OCI-LY7 (cell line): ENCODE results near the gene BIRC2. TPM values are rescaled to one million over a fixed set of nuclear protein-coding genes. Genes with fewer than 3 reads are reported as not detected.

Source experiments
- BruUV-seq: library from RNA; stranded (reverse); fragments of 400-500 nt; replicated peaks from 2 replicates; lab custom pipeline; 2021; lab: Mats Ljungman, UMichigan
- CTCF ChIA-PET: fragments of 300-600 bp; sonication (Branson Sonifier 250); formaldehyde crosslinking; loops from one replicate; lab custom pipeline; 2022; ENCODE audit warnings: antibody characterized with exemption; ENCODE audit not compliant: unreplicated experiment; lab: Charles Lee
- POLR2A ChIA-PET: fragments of 300-600 bp; sonication (Branson Sonifier 250); formaldehyde crosslinking; loops from one replicate; lab custom pipeline; 2022; ENCODE audit warnings: antibody characterized with exemption; lab: Charles Lee
- DNase-seq: peaks from one replicate; pipeline ENCODE4 v3.0.0-alpha.2; 2015; ENCODE audit warnings: low spot score
- H2AFZ ChIP-seq: fragments of 200-600 bp; sonication (generic), shearing (Covaris generic); 2 replicates; pipeline ENCODE4 v1.6.1; 2014; ENCODE audit warnings: mild to moderate bottlenecking, antibody characterized with exemption, low read length, moderate library complexity
- H3K27ac ChIP-seq: fragments of 200-600 bp; sonication (generic); 2 replicates; pipeline ENCODE4 v1.5.1; 2014; ENCODE audit warnings: mixed run types, low read depth, mild to moderate bottlenecking, moderate library complexity, low read length, inconsistent platforms; ENCODE audit not compliant: poor library complexity, severe bottlenecking
- H3K36me3 ChIP-seq: fragments of 200-600 bp; sonication (generic); 2 replicates; pipeline ENCODE4 v1.6.1; 2014; ENCODE audit warnings: mild to moderate bottlenecking, antibody characterized with exemption, low read length, moderate library complexity, mixed read lengths; ENCODE audit not compliant: insufficient read depth
- H3K4me1 ChIP-seq: fragments of 200-600 bp; sonication (generic); 2 replicates; pipeline ENCODE4 v1.5.1; 2014; ENCODE audit warnings: mild to moderate bottlenecking, low read length; ENCODE audit not compliant: insufficient read depth, poor library complexity, severe bottlenecking
- H3K4me2 ChIP-seq: fragments of 200-600 bp; sonication (generic); 2 replicates; pipeline ENCODE4 v1.6.1; 2014; ENCODE audit warnings: mild to moderate bottlenecking, low read length
- H3K4me3 ChIP-seq: fragments of 200-600 bp; sonication (generic); 2 replicates; pipeline ENCODE4 v1.5.1; 2014; ENCODE audit warnings: mild to moderate bottlenecking, low read depth, low read length; ENCODE audit not compliant: poor library complexity, severe bottlenecking
- H3K79me2 ChIP-seq: fragments of 200-600 bp; sonication (generic); 2 replicates; pipeline ENCODE4 v1.6.1; 2016; ENCODE audit warnings: low read depth, mild to moderate bottlenecking, low read length, moderate library complexity, mixed read lengths; ENCODE audit not compliant: insufficient read depth
- H3K9me2 ChIP-seq: fragments of 200-600 bp; sonication (generic); 2 replicates; pipeline ENCODE4 v1.6.1; 2016; ENCODE audit warnings: mild to moderate bottlenecking, low read length, mixed read lengths; ENCODE audit not compliant: insufficient read depth
- H3K9me3 ChIP-seq: fragments of 200-600 bp; sonication (generic); 2 replicates; pipeline ENCODE4 v1.6.1; 2014; ENCODE audit warnings: mild to moderate bottlenecking, mixed run types, low read length, mixed read lengths
- H4K20me1 ChIP-seq: fragments of 200-600 bp; sonication (generic); 2 replicates; pipeline ENCODE4 v1.6.1; 2014; ENCODE audit warnings: mild to moderate bottlenecking, antibody characterized with exemption, low read length, moderate library complexity, mixed read lengths; ENCODE audit not compliant: insufficient read depth
- EZH2phosphoT487 ChIP-seq: fragments of 200-600 bp; sonication (generic); IDR thresholded peaks from 2 replicates; pipeline ENCODE4 v1.6.1; 2018; ENCODE audit warnings: low read depth, borderline replicate concordance, mild to moderate bottlenecking, mixed run types, antibody characterized with exemption, low read length, moderate library complexity, mixed read lengths
- intact Hi-C: fragments of 100-400 bp; cut with micrococcal nuclease; formaldehyde crosslinking; loops from one replicate; pipeline ENCODE4 v1.10.0; 2022; ENCODE audit not compliant: unreplicated experiment
- total RNA-seq, 2 experiments: library from RNA; depleted of rRNA in 1 of 2; stranded (reverse); fragments of >200 nt in 1 of 2; shearing (Covaris generic) in 1 of 2; gene quantifications; 2 replicates each; pipeline ENCODE4 v1.2.3, GENCODE V29; 2014 to 2022
- TF ChIP-seq, protein P1 (sequence below): fragments of 200-600 bp; sonication (generic); conservative IDR thresholded peaks from 2 replicates; pipeline ENCODE4 v1.5.1; 2014; ENCODE audit warnings: mild to moderate bottlenecking, antibody characterized with exemption, low read length, moderate library complexity, mixed read lengths

The BIRC2 gene
- total RNA-seq, 2 experiments from 2014 or later: 36.1 to 38.0 TPM

DNA sequence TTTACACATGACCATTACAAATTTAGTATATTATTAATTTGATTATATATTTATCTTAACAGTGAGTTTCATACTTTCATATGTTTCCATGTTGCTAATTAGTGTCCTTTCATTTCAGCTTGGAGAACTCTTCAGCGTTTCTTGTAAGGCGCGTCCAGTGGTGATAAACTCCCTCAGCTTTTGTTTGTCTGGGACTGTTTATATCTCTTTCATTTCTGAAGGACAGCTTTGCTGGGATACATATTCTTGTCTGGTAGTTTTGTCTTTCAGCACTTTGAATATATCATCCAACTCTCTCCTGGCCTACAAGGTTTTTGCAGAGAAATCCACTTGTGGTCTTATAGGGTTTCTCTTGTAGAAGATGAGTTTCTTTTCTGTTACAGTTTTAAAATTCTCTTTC lies 12.4 kb downstream of the BIRC2 start:
- no peaks in the 10 kb centered on the region for H3K9me2 ChIP-seq
- no peak overlapping the region for H3K27ac ChIP-seq
- H3K9me3 ChIP-seq: peaks cover 24% of the 10 kb centered on the region; the same call in 1 of the 2 replicates
- no peak for TF ChIP-seq EZH2phosphoT487
- TF ChIP-seq, protein P1, sequence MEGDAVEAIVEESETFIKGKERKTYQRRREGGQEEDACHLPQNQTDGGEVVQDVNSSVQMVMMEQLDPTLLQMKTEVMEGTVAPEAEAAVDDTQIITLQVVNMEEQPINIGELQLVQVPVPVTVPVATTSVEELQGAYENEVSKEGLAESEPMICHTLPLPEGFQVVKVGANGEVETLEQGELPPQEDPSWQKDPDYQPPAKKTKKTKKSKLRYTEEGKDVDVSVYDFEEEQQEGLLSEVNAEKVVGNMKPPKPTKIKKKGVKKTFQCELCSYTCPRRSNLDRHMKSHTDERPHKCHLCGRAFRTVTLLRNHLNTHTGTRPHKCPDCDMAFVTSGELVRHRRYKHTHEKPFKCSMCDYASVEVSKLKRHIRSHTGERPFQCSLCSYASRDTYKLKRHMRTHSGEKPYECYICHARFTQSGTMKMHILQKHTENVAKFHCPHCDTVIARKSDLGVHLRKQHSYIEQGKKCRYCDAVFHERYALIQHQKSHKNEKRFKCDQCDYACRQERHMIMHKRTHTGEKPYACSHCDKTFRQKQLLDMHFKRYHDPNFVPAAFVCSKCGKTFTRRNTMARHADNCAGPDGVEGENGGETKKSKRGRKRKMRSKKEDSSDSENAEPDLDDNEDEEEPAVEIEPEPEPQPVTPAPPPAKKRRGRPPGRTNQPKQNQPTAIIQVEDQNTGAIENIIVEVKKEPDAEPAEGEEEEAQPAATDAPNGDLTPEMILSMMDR: no peak
- ChIA-PET CTCF (no interaction called here), POLR2A (interaction anchor here (0.7 to 3.7 kb wide), 7 partner anchors 8 to 238 kb away, joined by 3 to 17 read pairs (median 4); no protein-coding TSS in a partner anchor)
- no peaks in the 10 kb centered on the region for H4K20me1 ChIP-seq
- no peak overlapping the region for H3K4me3 ChIP-seq
- BruUV-seq: no TSS peak
- intact Hi-C loops: no loop called here
- no peak for DNase-seq
- no peaks in the 10 kb centered on the region for H3K79me2 ChIP-seq
- no peak overlapping the region for H3K4me2 ChIP-seq
- peaks cover 77% of the 10 kb centered on the region for H3K36me3 ChIP-seq
- H3K4me1 ChIP-seq: peaks cover 16% of the 10 kb centered on the region
- H2AFZ ChIP-seq: no peak overlapping the region

DNA sequence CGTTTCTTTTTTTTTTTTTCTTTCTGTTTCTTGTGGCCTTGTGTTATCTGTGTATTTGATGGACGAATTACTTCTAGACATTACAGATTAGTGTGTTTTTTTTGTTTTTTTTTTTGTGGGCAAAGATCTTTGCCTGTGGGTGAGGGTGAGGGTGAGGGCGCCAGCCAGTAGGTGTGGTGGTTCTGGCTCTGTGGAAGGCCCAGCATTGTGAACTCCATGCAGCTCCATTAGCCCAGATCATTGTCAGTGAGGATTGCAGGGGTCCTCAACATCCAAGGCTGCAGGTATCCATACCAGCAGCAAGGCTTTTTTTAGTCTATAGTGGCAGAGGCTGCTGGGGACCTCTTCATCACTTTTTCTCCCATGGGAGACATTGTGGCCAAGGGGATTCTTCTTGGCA lies 13.7 kb downstream of the BIRC2 start:
- Histone ChIP-seq H2AFZ (no peak overlapping the region), H3K9me2 (no peaks in the 10 kb centered on the region), H3K9me3 (peaks cover 19% of the 10 kb centered on the region; the same call in 1 of the 2 replicates), H3K4me1 (peaks cover 16% of the 10 kb centered on the region), H3K27ac (no peak overlapping the region), H3K36me3 (peaks cover 77% of the 10 kb centered on the region), H3K4me3 (no peak overlapping the region), H4K20me1 (no peaks in the 10 kb centered on the region), H3K4me2 (no peak overlapping the region), H3K79me2 (no peaks in the 10 kb centered on the region)
- intact Hi-C loops: no loop called here
- POLR2A ChIA-PET: interaction anchor here (0.7 to 3.7 kb wide), 3 partner anchors 9 to 92 kb away, joined by 3 to 17 read pairs (median 4); no protein-coding TSS in a partner anchor
- no peak for DNase-seq
- BruUV-seq: no TSS peak
- CTCF ChIA-PET: interaction anchor here (0.6 kb wide), 1 partner anchor 34 kb away, joined by 3 read pairs; no protein-coding TSS in a partner anchor
- TF ChIP-seq, protein P1: no peak
- TF ChIP-seq EZH2phosphoT487: no peak
